IPS DF 19.7 (cell line): ENCODE results near the gene H6PD.

Source experiments
- DNase-seq: peaks from one replicate; pipeline ENCODE4 v3.0.0-alpha.2; 2013; ENCODE audit warnings: low read depth, low spot score

The H6PD gene

DNA sequence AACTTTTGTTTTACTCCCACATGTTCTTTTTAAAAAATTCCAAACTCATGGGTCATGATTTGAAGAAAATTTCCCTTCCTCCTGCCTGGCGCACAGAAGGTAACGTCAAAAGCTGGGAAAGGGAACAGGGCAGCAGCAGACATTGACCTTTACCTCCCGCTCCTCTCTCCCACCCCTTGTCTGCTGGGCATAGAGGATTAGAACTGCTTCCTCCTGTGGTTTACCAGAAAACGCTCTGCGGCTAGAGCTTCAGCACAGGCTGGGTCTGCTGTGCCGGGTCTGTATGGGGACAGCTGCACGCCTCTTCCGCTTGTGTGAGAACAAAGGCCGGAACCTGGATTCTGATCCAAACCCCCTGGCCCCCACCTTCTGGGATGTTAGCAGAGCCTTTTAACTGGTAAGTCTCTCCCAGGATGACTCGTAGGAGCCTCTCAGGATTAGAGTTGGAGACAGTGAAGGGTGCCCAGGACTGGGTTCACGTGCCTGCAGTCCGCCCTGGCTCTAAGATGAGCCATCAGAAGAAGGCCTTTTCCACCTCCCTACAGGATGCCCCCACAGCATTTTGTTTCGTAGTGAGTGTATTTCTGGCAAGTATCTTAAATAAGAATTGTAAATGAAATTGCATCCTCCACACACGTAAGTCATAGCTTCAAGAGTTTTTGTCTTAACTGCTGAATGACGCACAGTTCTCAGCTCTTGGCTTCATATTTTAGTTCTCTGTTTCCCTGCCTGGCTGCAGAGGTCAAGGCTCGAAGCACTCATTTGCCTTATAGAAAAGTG is 5.2 kb downstream of the H6PD start:
- no peak for DNase-seq

DNA sequence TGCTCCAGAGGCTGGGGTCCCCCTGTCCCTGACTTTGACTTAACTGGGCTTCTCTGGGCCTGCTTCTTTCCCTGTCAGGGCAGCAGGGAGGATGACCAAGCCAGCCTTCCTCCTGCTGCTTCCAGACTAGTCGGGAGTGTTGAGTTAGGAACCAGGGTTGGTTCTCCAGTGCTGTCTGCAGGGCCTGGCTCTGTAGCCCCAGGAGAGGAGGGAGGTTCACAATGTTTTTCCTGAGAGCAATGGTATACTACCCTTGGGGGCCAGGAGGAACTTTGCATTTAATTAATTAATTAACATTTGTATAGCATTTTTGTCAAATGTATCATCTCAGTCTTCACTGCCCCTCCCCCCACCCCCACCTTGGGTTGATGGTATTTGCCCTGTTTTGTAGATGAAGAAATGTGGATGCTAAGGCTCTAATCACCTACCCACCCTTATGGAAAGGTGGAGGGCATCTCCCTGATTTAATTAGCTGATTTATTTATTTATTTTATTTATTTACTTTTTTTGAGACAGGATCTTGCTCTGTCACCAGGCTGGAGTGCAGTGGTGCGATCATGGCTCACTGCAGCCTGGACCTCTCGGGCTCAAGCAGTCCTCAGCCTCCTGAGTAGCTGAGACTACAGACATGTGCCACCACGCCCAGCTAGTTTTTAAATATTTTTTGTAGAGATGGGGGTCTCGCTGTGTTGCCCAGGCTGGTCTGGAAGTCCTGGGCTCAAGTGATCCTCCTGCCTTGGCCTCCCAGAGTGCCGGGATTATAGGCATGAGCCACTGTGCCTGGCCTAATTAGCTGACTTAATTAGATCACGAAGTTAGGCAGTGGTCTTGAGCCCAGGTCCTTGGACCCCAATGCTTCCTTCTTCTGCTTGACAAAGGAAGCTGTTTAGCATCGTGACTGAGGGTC is 6.6 kb downstream of the H6PD start:
- DNase-seq = no peak

DNA sequence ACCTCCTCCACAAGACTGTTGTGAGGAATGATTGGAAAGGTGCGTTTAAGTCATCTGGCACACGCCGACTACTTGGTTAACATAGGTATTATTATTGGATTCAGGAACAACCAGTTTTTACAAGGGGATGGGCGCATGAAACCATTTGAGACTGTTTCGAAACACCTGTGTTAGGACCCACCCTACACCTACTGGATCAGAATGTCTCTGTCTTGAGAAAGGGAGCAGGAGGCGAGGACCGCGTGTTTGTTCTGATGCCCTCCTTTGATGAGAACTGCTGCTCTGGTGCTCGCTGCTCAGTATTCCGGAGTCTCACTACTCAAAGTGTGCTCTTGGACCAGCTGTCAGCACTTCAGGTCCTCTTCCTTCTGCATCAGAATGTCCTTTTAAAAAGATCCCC is 7.3 kb downstream of the H6PD start:
- no peak for DNase-seq

DNA sequence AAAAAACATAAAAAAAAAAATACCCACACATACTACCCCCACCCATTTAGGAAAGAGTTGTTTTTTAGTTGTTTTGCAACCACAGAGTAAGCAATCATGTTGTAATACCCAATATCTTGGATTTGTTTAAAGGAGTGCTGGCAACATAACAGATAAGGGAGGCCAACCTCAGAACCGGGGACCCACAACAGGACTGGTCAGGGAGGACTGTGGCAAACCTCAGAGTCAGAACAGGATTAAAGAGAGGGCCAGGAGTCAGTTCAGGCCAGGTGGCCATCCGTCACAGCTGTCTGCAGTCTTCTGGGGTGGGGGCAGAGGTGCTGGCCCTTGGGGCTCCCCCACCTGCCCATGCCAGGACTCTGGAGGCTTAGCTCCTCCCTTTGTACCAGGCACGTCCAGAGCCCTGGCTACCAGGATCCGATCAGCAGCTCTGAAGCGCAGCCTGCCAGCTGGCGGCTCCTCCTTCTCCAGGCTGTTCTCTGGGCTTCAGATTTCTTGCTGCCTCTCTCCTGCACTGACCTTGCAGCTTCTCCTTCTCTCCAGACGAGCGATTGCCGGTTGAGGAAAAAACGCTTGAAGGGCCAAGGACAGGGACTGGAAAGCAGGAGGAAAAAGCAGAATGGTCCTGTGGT is 7.9 kb downstream of the H6PD start:
- DNase-seq = no peak

DNA sequence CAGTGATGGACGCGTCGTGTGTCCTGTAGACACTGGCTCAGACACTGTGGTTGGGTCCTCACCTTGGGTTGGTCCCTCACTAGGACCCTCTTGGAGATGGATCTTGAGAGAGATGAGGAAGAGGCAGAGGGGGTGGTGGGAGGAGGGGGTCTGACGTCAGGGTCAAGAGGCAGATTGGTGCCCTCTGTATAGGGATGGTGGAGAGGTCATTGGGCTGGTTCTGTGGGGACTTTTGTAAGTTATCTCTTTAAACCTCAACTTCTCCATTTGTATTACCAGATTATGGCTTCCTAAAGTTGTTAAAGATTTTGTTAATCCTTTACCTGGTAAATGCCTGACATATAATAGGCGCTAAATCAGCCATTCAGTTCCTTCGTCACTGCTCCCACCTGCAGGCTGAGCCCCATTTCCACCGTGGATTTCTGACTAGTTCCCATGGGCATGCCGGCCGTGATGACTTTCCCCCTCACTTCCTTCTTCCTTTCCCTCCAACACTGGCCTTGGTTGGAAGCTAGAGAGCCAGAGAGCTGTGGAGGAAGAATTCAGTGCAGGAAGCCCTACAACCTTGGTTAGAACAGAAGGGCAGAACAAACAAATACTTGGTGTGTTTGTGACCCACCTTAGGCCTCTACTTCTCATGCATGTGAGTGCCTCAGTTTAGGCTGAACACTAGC is 8.6 kb downstream of the H6PD start:
- no peak for DNase-seq

DNA sequence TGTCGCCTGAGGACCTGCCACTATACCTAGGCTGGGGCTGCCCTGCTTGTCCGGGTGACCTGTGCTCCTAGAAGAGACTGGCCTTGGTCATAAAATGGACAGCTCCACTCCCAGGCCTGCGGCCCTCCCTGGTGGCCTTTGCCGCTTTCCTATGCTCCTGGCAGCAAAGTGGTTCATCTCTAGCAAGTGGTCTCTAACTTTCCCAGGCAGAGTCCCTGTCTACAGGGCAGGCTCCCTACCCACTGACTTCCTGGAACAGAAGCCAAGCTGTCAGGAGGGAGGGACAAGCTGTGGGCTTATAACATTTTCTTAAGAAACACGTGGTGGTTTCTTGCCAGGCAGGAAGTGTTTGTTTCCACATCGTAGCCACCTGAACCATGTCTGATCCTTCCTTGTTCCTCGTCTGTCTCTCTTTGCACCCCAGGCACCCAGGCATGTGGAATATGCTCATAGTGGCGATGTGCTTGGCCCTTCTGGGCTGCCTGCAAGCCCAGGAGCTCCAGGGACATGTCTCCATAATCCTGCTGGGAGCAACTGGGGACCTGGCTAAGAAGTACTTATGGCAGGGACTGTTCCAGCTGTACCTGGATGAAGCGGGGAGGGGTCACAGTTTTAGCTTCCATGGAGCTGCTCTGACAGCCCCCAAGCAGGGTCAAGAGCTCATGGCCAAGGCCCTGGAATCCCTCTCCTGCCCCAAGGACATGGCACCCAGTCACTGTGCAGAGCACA is 10.1 kb downstream of the H6PD start:
- DNase-seq = no peak

DNA sequence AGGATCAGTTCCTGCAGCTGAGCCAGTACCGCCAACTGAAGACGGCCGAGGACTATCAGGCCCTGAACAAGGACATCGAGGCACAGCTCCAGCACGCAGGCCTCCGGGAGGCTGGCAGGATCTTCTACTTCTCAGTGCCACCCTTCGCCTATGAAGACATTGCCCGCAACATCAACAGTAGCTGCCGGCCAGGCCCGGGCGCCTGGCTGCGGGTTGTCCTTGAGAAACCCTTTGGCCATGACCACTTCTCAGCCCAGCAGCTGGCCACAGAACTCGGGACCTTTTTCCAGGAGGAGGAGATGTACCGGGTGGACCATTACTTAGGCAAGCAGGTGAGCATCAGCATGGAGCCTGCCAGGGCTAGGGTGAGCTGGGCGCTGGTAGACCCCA is 10.7 kb downstream of the H6PD start:
- DNase-seq = no peak

DNA sequence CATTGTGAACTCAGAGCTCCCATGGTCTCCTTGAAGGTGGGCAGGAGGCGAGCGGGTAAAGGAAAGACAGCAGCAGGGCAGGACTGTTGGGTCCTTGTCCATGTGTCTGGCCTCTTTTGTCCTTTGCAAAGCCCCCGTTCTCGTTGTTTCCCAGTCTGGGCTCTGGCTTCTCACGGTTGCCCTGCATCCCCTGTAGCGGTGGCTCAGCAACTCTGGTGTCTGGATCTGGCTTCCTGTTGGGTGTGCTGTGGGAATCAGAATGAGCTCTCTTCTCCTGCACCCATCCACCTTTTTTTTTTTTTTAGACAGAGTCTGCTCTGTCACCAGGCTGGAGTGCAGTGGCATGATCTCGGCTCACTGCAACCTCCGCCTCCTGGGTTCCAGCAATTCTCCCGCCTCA is 11.1 kb downstream of the H6PD start:
- DNase-seq = no peak

DNA sequence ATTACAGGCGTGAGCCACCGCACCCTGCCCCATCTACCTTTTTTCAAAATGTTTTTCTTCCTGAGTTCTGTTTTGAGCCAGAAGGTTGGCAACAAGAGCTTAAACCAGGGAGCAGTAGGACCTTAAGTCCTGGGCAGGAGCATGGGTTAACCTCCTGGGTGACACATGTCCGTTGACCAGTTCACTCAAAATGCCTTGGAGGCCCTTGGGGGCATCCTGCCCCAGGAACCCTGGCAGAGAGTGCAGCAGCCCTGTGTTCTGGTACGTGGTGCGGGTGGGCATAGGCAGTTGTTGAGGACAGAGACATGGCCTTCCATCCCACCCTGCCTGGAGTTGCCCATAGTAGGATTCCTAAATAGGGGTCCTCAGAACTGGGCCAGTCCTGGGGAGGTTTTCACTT is 11.6 kb downstream of the H6PD start:
- no peak for DNase-seq

DNA sequence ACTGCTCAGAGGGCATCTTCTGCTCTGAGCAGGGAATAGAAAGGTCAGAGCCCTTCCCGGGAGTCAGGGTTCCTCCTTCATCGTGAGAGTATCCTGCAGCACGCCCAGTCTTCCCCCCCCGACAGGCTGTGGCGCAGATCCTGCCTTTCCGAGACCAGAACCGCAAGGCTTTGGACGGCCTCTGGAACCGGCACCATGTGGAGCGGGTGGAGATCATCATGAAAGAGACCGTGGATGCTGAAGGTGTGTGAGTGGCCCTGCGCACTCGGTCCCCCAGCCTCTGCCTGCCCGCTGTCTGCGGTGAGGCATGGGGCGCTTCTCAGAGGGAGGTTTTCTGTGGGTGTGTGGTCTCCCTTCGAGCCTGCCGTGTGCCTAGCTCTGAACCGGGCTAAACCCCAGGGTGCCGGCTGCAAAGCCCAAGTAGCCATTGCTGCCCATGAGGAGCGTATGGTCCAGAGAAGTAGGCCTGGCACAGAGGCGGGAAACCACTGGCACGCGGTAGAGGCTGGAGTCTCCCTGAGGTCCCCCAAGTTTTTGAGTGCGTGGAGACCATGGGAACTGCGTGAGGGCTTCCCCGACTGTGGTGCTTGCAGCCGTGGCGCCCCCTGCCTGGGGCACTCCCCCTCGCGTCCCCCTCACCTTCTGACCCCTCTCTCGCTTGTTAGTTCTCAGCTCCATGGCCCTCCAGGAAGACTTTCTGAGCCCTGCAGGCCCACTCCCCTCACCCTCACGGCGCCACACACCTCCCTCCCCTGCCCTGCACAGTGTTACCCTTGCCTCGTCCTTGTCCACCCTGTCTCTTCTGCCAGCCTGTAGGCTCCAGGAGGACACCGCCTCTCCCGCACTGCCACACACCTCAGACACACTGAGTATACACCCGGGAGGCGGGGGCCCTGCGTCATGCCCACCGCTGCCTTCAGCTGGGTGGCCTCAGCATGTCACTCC is 12.5 kb downstream of the H6PD start:
- no peak for DNase-seq

DNA sequence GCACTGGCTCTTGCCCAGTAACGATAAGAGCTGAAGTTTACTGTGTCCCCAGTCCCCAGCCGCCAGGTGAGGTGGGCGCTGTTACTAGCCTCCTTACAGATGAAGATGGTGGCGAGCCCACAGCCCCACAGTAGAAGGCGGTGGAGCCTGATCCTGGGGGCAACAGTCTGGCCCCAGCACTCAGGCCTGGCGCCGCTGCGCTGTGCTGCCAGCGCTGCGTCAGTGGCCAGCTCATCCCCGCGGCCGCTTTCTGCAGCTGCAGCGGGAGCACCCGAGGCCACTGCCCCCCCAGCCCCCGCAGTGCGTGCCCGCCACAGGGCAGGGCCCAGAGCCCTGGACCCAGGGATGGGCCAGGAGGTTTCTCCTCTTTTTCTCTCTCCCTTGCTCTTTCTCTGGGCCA is 13.3 kb downstream of the H6PD start:
- DNase-seq = no peak

DNA sequence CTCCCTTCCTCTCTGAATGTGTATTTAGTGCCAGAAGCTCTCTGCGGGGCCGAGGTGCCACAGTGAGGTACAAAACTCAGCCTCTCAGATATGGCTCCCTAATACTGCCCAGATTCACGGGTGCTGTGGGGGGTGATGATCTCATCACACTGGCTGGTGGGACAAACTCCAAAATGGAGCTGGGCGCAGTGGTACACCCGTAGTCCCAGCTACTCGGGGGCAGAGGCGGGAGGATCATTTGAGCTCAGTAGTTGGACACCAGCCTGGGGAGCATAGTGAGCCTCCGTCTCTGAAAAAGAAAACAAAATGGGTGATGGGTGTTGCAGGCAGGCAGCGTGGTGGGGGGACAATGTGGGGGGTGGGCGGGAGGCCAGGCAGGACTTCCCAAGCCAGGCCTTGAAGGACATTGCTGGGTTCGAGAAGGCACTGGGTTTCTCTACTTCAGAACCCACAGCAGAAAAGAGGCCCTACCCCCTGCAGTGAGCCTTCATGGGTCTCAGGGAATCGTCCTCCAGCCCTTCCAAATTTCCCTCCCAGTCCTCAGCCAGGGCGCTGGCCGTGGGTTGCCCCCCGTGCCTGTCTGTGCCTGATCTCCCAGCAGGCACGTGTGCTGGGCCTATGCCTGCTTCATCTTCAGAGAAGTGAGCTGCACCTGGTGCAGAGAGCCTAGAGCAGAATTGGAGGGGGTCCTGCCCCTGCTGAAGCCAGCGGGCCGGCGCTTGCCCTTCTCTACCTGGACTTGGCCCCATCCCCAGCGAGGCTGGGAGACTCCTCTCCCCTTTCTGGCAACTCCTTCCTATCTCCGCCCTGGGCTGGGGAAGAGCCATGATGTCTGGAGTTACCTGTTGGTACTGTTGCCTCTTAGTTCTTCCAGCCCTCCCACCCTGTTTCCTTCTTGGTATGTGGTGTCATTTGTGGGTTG is 14.0 kb downstream of the H6PD start:
- DNase-seq = no peak

DNA sequence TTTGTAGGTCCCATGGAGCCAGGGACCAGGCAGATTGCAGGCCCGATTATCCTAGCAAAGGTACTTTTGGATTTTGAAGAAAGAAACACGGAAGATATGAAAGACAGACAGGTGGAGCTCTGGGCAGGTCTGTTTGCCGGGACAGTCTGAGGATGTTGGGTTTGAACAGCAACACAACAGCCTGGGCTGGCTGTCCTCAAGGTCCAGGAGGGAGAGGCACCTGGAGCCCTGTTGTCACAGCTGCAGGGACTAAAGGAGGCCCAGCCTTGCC is 14.6 kb downstream of the H6PD start:
- no peak for DNase-seq

DNA sequence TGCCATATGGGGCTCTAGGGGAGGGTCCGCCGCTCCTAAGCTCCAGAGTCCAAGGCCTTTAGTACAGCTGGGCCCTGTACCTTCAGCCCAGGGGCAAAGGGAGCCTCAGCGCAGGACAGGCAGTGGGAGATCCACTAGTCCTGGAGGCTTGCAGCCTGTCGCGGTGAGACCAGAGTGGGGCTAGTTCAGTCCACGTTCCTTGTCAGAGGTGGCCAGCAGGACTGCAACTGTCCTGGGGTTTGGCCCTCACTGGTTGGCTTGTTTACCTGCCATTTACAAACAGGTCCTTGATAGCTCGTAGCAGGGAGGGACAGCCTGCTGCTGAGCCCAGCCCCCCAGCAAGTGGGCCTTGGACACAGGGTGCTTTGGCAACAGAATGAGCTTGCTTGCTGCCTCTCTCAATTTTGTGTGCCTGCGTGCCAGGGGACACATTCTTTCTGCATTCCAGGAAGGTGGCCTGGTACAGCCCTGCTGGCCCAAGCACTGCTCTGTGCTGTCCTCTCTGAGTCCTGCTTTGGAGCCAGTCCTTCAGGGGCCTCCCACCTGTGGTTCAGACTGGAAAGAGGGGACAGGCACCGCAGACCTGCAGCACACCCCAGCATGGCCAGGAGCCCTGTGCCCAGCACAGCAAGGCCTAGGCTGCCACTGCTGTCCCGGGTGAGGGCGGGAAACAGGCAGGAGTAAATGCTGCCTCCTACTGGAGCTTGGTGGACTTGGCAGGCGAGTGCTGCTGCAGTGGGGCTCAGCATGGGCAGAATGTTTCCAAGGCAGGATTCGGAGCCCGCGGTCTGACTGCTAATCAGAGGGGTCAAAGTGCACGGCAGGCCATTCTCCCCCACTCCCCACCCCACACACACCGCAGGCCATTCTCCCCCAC is 15.2 kb downstream of the H6PD start:
- DNase-seq = no peak

DNA sequence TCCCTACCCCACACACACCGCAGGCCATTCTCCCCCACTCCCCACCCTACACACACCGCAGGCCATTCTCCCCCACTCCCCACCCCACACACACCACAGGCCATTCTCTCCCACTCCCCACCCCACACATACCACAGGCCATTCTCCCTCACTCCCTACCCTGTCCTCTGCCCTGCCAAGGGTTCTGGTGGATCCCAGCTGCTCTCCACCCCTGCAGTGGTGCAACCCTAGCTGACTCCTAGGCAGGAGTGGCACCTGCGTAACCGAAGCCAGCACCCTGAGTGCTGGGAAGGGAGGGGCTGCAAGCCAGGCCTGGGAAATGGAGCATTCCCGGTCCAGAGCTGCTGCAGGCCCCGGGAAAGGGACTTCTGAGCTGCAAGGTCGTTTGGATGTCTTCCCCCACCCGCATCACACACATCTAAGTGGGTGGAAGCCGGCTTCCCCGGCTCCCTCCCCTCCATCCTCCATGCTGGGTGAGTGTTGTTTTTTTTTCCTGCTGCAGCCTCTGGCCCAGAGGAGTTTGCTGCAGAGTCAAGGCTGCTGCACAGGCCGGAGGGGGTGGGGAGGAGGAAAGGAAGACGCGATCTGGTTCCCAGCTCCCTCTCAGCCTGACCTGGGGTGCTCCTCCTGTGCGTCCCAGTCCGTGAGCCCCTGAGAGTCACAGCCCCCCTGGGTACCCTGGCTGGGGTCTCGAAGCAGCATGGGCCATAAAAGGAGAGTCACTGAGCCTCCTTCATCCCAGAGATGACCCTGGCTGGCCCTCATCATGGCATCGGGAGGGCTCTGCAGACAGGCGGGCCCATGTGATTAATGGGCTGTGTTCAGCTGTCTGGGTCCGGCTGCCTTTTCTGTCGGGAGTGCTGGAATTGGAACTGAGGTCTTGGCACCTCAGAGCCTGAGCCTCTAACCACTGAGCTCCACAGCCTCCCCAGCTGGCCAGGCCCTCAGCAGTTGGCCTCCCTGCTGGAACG is 16.1 kb downstream of the H6PD start:
- no peak for DNase-seq

DNA sequence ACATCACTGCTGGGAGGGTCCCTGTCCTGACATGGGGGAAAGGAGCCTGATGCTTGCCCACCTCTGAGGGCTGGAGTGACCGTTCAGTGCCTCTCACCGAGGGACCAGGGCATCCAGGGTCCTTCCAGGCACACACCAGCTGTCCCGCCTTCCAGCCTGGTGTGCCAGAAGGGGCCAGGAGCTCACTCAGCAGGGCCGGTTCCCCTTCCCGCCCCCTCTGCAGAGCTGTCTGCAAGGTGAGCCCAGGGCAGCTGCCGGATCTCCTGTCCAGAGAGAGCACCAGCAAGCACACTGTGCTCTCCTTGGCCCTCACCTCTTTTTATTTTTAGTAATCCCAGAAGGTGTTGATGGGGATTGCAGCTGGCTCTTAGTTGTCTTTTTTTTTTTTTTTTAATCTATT is 16.9 kb downstream of the H6PD start:
- no peak for DNase-seq

DNA sequence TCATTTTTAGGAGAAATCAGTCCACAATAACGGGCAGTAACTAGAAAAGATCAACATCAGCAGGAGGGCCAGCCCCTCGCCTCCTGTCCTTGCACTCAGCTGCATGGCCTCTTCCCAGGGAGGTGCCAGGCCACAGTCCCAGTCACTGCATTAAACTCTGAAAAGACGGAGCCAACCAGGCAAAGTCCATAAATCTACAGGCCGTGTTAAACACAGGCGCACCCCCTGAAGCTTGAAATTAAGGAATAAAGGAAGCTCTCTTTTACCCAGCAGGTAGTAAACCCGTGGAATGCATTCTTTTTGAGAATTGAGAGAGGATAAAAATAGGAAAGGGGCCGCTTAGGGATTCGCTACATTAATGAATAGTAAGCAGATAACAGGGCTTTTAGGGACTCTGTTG is 18.4 kb downstream of the H6PD start:
- no peak for DNase-seq
